Panc1 (cell line): ENCODE measurements around the gene COL4A4.

Source experiments
- CTCF ChIP-seq: fragments of 450-650 bp; IDR thresholded peaks from 2 replicates; pipeline ENCODE4 v1.5.1; 2017; ENCODE audit warnings: mild to moderate bottlenecking
- REST ChIP-seq, 2 experiments: IDR thresholded peaks; 2 replicates each; pipeline ENCODE4 v1.6.1; 2011 to 2012; ENCODE audit warnings: low read depth in 2 of 2, control low read depth in 1 of 2, low read length in 1 of 2, mild to moderate bottlenecking in 1 of 2, moderate library complexity in 1 of 2; ENCODE audit not compliant: insufficient read depth in 1 of 2
- SIN3A ChIP-seq: IDR thresholded peaks from 2 replicates; pipeline ENCODE4 v1.6.1; 2012; ENCODE audit warnings: low read depth, mild to moderate bottlenecking, low read length, moderate library complexity, borderline replicate concordance; ENCODE audit not compliant: insufficient read depth
- TCF7L2 ChIP-seq: IDR thresholded peaks from 2 replicates; pipeline ENCODE4 v1.6.1; 2011; ENCODE audit warnings: mild to moderate bottlenecking, low read depth, low read length, inconsistent platforms

- TF ChIP-seq CTCF, result no peak
- TF ChIP-seq SIN3A, result no peak
- TF ChIP-seq TCF7L2, result no peak
- TF ChIP-seq REST (IDR thresholded peaks at IDR 0.05; ENCODE audit: insufficient read depth in 1 of 2, low read depth in 2 of 2, low read length in 1 of 2), result no peak
Measured at GRCh38 chr2:227079726-227080125, 84.3 kb downstream of the COL4A4 start.
